ENCODE data around the gene YTHDF1.
"Not testable (repeated sequence)": the region's sequence is repeated elsewhere in the genome, so short reads cannot be mapped to it uniquely, and the experiment has no call there.

The YTHDF1 gene

DNA sequence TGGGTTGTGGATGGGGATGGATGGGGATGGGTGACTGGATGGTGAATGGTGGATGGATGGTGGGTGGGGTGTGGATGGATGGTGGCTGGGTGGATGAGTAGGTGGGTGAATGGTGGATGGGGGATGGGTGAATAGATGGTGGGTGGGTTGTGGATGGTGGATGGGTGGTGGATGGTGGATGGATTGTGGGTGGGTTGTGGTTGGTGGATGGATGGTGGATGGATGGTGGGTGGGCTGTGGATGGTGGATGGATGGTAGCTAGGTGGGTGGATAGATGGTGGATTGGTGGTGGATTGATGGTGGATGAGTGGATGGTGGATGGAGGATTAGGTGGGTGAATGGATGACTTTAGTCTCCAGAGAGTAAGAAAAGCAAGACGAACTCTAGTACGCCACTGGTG, 57.6 kb downstream of the YTHDF1 start:
- Histone ChIP-seq H2AFZ (ENCODE audit: low read depth, low read length) (no peak overlapping the region), H3K4me2 (ENCODE audit: low read length) (no peak overlapping the region), H3K9me3 (ENCODE audit: insufficient read depth, low read length) (no peaks in the 10 kb centered on the region), H3K79me2 (ENCODE audit: low read length) (no peaks in the 10 kb centered on the region), H3K9ac (ENCODE audit: low read length) (no peak overlapping the region), H3K36me3 (replicated peaks; ENCODE audit: low read depth, low read length) (no peaks in the 10 kb centered on the region), H3K27ac (ENCODE audit: low read length) (no peak overlapping the region), H3K4me3 (ENCODE audit: low read length) (no peak overlapping the region), H4K20me1 (ENCODE audit: insufficient read depth, low read length) (no peaks in the 10 kb centered on the region), H3K27me3 (ENCODE audit: low read depth, low read length) (peaks cover 31% of the 10 kb centered on the region; the same call in 1 of the 2 replicates), H3K4me1 (ENCODE audit: low read length) (no peaks in the 10 kb centered on the region)
- TF ChIP-seq CTCF (IDR thresholded peaks at IDR 0.05; ENCODE audit: low read depth, low read length) (no peak), EZH2phosphoT487 (IDR thresholded peaks at IDR 0.05; ENCODE audit: low read depth) (no peak)

- not testable (repeated sequence) for H3K4me2 ChIP-seq (ENCODE audit: low read length); H3K4me1 ChIP-seq (ENCODE audit: low read length); H2AFZ ChIP-seq (ENCODE audit: low read depth, low read length); H3K9ac ChIP-seq (ENCODE audit: low read length); H3K9me3 ChIP-seq (ENCODE audit: insufficient read depth, low read length); H3K79me2 ChIP-seq (ENCODE audit: low read length); H3K27ac ChIP-seq (ENCODE audit: low read length); H3K36me3 ChIP-seq (replicated peaks; ENCODE audit: low read depth, low read length); H3K4me3 ChIP-seq (ENCODE audit: low read length); H4K20me1 ChIP-seq (ENCODE audit: insufficient read depth, low read length)
- H3K27me3 ChIP-seq (ENCODE audit: low read depth, low read length) = peaks cover 26% of the 10 kb centered on the region; the same call in 1 of the 2 replicates
Measured at GRCh38 chr20:63157431-63157830, 58.5 kb downstream of the YTHDF1 start.

DNA sequence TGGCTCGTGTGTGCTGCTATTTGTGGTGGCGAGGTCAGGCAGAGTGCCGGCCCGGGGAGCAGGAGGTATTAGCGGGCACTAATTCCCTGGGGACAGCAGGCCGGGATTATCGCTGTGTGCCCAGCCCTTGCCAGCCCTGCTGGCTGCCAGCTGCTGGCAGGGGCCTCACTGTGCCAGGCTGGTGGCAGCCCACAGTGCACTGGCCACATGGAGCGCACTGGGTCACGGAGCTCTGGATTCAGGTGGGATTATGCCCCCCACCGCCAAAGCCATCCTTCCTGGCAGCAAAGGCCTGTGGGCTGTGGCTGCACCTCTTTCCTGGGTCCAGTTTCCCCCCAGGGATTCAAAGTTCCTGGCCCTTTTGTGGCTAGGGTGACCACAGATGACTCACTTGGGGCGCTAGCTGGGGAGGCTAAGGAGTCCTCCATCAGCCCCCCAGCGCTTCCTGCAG, 59.7 kb downstream of the YTHDF1 start:
- Histone ChIP-seq H4K20me1 (ENCODE audit: insufficient read depth, low read length) (no peaks in the 10 kb centered on the region), H3K27ac (ENCODE audit: low read length) (no peak overlapping the region), H3K9me3 (ENCODE audit: insufficient read depth, low read length) (no peaks in the 10 kb centered on the region), H3K27me3 (ENCODE audit: low read depth, low read length) (peaks cover 25% of the 10 kb centered on the region; the same call in 1 of the 2 replicates), H3K79me2 (ENCODE audit: low read length) (no peaks in the 10 kb centered on the region), H3K36me3 (replicated peaks; ENCODE audit: low read depth, low read length) (no peaks in the 10 kb centered on the region), H3K4me3 (ENCODE audit: low read length) (no peak overlapping the region), H2AFZ (ENCODE audit: low read depth, low read length) (no peak overlapping the region), H3K9ac (ENCODE audit: low read length) (no peak overlapping the region), H3K4me1 (ENCODE audit: low read length) (no peaks in the 10 kb centered on the region), H3K4me2 (ENCODE audit: low read length) (no peak overlapping the region)
- TF ChIP-seq EZH2phosphoT487 (IDR thresholded peaks at IDR 0.05; ENCODE audit: low read depth) (no peak), CTCF (IDR thresholded peaks at IDR 0.05; ENCODE audit: low read depth, low read length) (no peak)

- no peaks in the 10 kb centered on the region for H4K20me1 ChIP-seq (ENCODE audit: insufficient read depth, low read length)
- no peak overlapping the region for H2AFZ ChIP-seq (ENCODE audit: low read depth, low read length)
- TF ChIP-seq CTCF (IDR thresholded peaks at IDR 0.05; ENCODE audit: low read depth, low read length) (no peak), EZH2phosphoT487 (IDR thresholded peaks at IDR 0.05; ENCODE audit: low read depth) (no peak)
- H3K27ac ChIP-seq (ENCODE audit: low read length) = no peak overlapping the region
- no peaks in the 10 kb centered on the region for H3K36me3 ChIP-seq (replicated peaks; ENCODE audit: low read depth, low read length)
- no peak overlapping the region for H3K9ac ChIP-seq (ENCODE audit: low read length)
- H3K4me1 ChIP-seq (ENCODE audit: low read length) = no peaks in the 10 kb centered on the region
- H3K4me2 ChIP-seq (ENCODE audit: low read length) = no peak overlapping the region
- no peaks in the 10 kb centered on the region for H3K79me2 ChIP-seq (ENCODE audit: low read length)
- H3K27me3 ChIP-seq (ENCODE audit: low read depth, low read length) = peaks cover 25% of the 10 kb centered on the region; the same call in 1 of the 2 replicates
- H3K9me3 ChIP-seq (ENCODE audit: insufficient read depth, low read length) = no peaks in the 10 kb centered on the region
- H3K4me3 ChIP-seq (ENCODE audit: low read length) = no peak overlapping the region
Measured at GRCh38 chr20:63155266-63156165, 60.4 kb downstream of the YTHDF1 start.

Data from OCI-LY3 (cell line).